GM23248 (cell line): ENCODE results near the gene CD8A.
A peak's percentile ranks its signal among the peaks of the same experiment; 100 is the strongest.

Experiments
- EZH2 ChIP-seq: fragments of 200-600 bp; sonication (generic); IDR thresholded peaks from 2 replicates; pipeline ENCODE4 v1.6.1; 2018; ENCODE audit warnings: antibody characterized with exemption, mild to moderate bottlenecking; ENCODE audit not compliant: insufficient read depth, poor library complexity, severe bottlenecking
- EZH2phosphoT487 ChIP-seq: fragments of 200-600 bp; sonication (generic); IDR thresholded peaks from 2 replicates; pipeline ENCODE4 v1.6.1; 2018; ENCODE audit warnings: antibody characterized with exemption, moderate library complexity, mild to moderate bottlenecking, low read depth; ENCODE audit not compliant: insufficient read depth

DNA sequence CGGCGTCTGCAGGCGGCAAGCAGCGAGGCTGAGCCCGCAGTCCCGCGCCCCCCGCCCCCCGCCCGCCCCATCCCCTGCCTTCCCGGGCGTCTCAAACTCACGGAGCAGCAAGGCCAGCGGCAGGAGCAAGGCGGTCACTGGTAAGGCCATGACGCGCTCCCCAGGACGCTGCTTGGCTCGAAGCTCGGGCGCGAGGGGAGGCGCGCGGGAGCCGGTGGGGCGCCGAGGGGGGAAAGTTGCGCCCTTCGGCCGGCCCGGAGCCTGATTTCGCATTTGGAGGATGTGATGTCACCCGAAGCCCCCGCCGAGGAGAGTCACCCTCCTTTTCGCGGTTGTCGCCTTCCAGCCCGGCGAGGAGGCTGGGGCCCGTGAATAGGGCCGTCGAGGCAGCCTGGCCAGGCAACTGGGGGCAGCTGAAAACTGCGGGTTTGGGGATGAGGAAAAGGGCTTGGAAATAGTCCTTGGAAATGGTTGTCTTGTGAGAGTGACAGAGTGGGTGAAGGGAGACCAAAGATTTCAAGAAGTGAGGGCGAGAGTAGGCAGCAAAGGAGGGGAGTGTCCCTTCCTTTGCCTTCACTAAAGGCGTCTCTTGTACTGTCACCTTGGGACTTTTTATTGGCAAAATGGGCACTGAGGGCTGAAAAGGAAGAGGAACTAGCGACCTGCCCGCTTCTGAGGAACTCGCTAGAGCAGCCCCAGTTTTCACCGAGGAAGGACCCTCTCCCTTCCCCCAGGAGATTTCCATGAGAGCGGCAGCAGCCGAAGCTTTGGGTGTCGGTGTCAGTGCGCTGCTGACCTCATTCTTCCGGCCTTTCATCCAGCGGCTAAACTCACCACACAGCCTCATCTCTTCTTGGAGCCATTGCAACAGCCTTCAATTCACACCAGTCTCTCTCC is at the start of gene CD8A:
- TF ChIP-seq EZH2 (peak; percentile 91), EZH2phosphoT487 (0 out of 2 replicates have a peak, but pooled peaks have one; percentile 73)
